ENCODE data around the gene NUMA1.
A peak's percentile ranks its signal among the peaks of the same experiment; 100 is the strongest.

The NUMA1 gene

DNA sequence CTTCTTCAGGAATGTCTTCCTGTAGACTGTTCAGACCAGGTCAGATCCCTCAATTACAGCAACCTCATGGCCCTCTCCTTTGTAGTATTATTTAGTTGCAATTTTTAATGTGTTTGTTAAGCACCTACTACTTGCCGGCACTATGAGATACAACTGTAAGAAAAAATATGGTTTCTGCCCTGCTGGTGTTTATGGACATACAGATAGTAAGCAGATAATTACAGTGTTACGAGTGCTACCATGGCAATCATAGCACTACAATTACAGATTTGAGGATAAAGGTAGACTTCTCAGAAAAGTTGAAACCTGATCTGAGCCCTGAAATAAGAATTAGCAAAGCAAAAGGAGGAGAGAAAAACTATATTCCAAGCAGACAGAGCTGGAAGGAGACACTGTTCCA is 3.1 kb upstream of the NUMA1 start:
- TF ChIP-seq, protein P1, sequence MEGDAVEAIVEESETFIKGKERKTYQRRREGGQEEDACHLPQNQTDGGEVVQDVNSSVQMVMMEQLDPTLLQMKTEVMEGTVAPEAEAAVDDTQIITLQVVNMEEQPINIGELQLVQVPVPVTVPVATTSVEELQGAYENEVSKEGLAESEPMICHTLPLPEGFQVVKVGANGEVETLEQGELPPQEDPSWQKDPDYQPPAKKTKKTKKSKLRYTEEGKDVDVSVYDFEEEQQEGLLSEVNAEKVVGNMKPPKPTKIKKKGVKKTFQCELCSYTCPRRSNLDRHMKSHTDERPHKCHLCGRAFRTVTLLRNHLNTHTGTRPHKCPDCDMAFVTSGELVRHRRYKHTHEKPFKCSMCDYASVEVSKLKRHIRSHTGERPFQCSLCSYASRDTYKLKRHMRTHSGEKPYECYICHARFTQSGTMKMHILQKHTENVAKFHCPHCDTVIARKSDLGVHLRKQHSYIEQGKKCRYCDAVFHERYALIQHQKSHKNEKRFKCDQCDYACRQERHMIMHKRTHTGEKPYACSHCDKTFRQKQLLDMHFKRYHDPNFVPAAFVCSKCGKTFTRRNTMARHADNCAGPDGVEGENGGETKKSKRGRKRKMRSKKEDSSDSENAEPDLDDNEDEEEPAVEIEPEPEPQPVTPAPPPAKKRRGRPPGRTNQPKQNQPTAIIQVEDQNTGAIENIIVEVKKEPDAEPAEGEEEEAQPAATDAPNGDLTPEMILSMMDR (conservative IDR thresholded peaks at IDR 0.05) = no peak
- no peak for TF ChIP-seq ZFX (IDR thresholded peaks at IDR 0.05)
- peak overlapping the region; percentile 81 for H3K27ac ChIP-seq

DNA sequence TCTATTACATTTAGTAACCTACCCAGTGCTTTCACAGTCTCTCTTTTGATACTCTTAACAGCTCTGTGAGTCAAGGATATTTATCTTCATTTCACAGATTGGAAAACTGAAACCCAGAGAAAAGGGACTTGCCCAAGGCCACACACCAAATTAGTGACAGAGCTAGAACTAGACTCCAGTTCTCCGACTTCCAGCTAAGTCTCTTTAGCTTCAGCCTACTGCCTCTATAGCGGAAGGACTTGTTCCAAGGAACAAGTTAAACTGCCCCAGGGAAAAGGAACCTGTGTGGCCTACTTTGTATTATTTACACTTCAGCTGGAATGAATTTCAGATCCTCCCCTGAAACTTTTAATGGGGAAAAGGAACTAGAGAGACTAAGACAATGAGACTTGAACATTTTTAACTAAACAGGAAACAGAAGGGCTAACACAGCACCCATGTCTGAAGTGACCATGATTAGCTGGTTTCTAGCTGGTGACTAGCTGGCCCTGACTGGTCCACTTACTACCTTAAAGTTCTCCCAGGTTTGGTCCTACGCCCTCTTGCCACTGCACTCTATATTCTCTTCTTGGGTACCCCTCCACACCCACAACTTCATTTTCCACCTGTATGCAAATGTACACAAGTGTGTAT is 1.6 kb upstream of the NUMA1 start:
- peak overlapping the region; percentile 81 for H3K27ac ChIP-seq
- TF ChIP-seq ZFX (IDR thresholded peaks at IDR 0.05) = no peak
- TF ChIP-seq, protein P1 (conservative IDR thresholded peaks at IDR 0.05) = no peak

DNA sequence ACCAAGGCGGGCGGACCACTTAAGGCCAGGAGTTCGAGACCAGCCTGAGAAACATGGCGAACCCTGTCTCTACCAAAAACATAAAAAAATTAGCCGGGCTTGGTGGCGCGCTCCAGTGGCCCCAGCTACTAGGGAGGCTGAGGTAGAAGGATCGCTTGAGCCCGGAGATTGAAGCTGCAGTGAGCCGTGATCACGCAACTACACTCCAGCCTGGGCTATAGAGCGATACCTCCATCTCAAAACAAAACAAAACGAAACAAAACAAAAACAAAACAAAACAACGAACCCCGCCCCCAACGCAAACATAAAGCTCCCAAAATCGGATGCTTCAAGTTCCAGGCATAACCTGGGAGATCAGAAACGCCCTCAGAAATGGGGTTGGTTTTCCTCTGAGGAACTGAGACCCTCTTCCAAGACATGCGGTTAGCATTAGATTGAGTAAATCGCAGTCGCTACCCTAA is 872 bp upstream of the NUMA1 start:
- H3K27ac ChIP-seq = peak overlapping the region; percentile 81

DNA sequence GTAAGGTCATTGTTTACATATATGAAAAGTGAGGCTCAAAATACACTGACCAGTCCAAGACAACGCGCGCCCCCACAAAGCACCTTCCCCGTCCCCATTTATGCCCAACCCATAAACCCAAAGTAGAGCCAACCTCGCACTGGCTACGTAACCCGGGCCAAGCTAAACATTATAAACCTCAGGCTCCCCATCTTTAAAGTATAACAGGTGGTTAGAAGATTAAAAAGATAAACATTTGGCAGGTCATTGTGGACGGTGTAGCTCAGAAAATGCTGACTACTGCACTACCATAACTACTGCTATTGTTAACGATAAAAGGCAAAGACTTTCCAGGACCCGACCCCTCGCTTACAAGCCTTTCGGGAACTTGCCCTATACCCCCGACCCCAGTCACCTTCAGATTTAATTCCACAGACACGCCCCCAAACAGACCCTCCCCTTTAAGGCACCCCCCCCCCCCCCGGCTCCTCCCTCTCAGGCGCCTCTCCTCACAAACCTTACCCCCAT is 470 bp downstream of the NUMA1 start:
- H3K27ac ChIP-seq = peak overlapping the region; percentile 81
- TF ChIP-seq, protein P1 (conservative IDR thresholded peaks at IDR 0.05) = no peak
- TF ChIP-seq ZFX (IDR thresholded peaks at IDR 0.05) = no peak

More for the DNA sequence above, 872 bp upstream of the NUMA1 start:
- TF ChIP-seq ZFX (IDR thresholded peaks at IDR 0.05) = no peak
- TF ChIP-seq, protein P1 (conservative IDR thresholded peaks at IDR 0.05) = no peak

DNA sequence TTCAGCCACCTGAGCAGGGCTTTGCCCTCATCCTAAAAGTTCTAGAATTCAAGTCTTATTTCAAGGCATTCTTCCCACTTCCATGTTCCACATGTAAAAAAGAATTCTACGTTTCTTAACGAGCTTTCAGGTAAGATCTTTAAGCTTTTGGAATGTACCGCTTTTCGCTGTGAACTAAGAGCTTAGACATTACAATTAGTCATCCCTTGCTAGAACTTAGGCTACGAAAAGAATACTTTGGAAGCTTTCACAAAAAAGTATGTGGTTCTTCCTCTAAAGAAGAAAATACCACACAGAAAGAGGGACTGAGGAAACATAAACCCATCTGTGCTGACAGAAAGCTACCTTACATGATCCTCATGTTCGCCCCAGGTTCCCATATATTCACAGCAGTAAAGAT is 1.9 kb downstream of the NUMA1 start:
- no peak overlapping the region for H3K27ac ChIP-seq
- TF ChIP-seq, protein P1 (conservative IDR thresholded peaks at IDR 0.05) = no peak
- TF ChIP-seq ZFX (IDR thresholded peaks at IDR 0.05) = no peak

DNA sequence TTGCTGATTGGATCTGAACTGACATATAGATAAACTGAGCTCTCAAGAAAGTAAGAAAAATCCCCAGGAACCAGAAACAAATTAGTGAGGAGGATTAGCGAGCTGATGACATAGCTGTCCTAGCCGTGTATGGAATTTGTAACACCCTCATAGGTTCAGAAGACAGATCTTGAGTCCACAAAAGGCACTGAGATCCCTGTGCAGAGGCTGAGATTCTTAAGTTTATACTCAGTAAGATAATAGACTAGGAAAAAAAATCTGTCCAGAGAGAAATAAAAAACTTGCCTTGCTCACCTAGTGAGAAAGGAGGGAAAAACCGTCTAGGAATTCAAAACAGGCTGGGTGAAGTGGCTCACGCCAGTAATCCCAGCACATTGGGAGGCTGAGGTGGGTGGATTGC is 4.6 kb downstream of the NUMA1 start:
- TF ChIP-seq, protein P1 (conservative IDR thresholded peaks at IDR 0.05) = no peak
- TF ChIP-seq ZFX (IDR thresholded peaks at IDR 0.05) = no peak
- no peak overlapping the region for H3K27ac ChIP-seq

DNA sequence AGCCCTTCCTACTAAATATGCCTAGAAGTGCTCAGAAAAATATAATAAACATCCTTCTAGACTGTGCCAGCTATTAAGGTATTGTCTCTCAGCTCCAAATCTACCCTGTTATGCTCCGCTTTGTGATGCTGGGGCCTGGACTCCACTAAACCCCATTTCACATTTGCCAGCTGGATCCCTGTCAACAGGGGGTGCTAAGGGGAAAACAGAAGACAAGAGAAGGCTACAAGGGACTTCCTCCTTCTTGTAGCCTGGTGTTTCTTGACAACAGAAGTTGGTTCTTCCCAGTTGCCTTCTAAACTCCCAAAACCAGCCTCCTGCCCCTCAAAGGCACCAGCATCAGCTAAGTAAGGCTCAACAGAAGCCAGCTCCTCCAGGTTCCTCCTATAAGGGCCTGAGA is 5.2 kb downstream of the NUMA1 start:
- H3K27ac ChIP-seq = no peak overlapping the region
- TF ChIP-seq, protein P1 (conservative IDR thresholded peaks at IDR 0.05) = no peak
- no peak for TF ChIP-seq ZFX (IDR thresholded peaks at IDR 0.05)
